Esophagus muscularis mucosa (tissue), 4 donors: ENCODE results near the gene AP2B1. TPM values are rescaled to one million over a fixed set of nuclear protein-coding genes. Genes with fewer than 3 reads are reported as not detected.

Experiments used
- DNase-seq: peaks from one replicate; pipeline ENCODE4 v3.0.0-alpha.2; 2017; ENCODE audit errors: extremely low spot score
- H3K27ac ChIP-seq, 4 donors: fragments of 200-600 bp; sonication (generic); replicated peaks in 1 of 4; 1 replicate in 3 of 4; 2 replicates in 1 of 4; pipeline ENCODE4 v1.5.1; 2016 to 2019; ENCODE audit warnings: mild to moderate bottlenecking in 1 of 4
- H3K27me3 ChIP-seq, 4 donors: fragments of 200-600 bp; sonication (generic); one replicate each; pipeline versions ENCODE4 v1.5.1 to v1.6.0; 2016 to 2019
- H3K36me3 ChIP-seq, 4 donors: fragments of 200-600 bp; sonication (generic); one replicate each; pipeline ENCODE4 v1.5.1; 2016 to 2019
- H3K4me1 ChIP-seq, 4 donors: fragments of 200-600 bp; sonication (generic); one replicate each; pipeline ENCODE4 v1.5.1; 2016 to 2019
- H3K4me3 ChIP-seq, 4 donors: fragments of 200-600 bp; sonication (generic); 1 replicate in 2 of 4; 2 replicates in 2 of 4; pipeline ENCODE4 v1.5.1; 2016 to 2019; ENCODE audit warnings: mild to moderate bottlenecking in 4 of 4, moderate library complexity in 1 of 4
- H3K9me3 ChIP-seq, 4 donors: fragments of 200-600 bp; sonication (generic); 1 replicate in 3 of 4; 2 replicates in 1 of 4; pipeline ENCODE4 v1.5.1; 2016 to 2019
- CTCF ChIP-seq, 3 experiments: fragments of 200-600 bp in 2 of 3; fragments of 450-650 bp in 1 of 3; sonication (generic) in 2 of 3; IDR thresholded peaks; one replicate each; pipeline ENCODE4 v1.5.1; 2017 to 2019; ENCODE audit warnings: antibody characterized with exemption in 3 of 3, mild to moderate bottlenecking in 2 of 3, moderate library complexity in 1 of 3
- EP300 ChIP-seq: sonication (generic); formaldehyde crosslinking; IDR thresholded peaks from one replicate; pipeline ENCODE4 v1.6.1; 2017; ENCODE audit warnings: antibody characterized with exemption
- POLR2A ChIP-seq: fragments of 450-650 bp; IDR thresholded peaks from one replicate; pipeline ENCODE4 v1.6.1; 2017; ENCODE audit warnings: antibody characterized with exemption, moderate library complexity, mild to moderate bottlenecking, low read depth
- POLR2AphosphoS5 ChIP-seq, 2 donors: sonication (generic); formaldehyde crosslinking; IDR thresholded peaks; one replicate each; pipeline ENCODE4 v1.6.1; 2017; ENCODE audit warnings: antibody characterized with exemption in 2 of 2
- WGBS: methylation state at CpG from one replicate; pipeline ENCODE4 v1.1.5; 2018; 5-methylcytosine and 5-hydroxymethylcytosine counted together
- intact Hi-C: fragments of 100-400 bp; cut with DNase I; formaldehyde crosslinking; loops from one replicate; pipeline ENCODE4 v1.15.1; 2023
- total RNA-seq, 4 donors: library from RNA; depleted of rRNA; stranded (reverse); fragments of >200 nt; gene quantifications; one replicate each; pipeline versions ENCODE4 v1.1.0 to v1.2.1, GENCODE V29; 2016

Gene AP2B1
- total RNA-seq, 4 donors from 2014 or later: 108 to 276 (median 155) TPM

DNA sequence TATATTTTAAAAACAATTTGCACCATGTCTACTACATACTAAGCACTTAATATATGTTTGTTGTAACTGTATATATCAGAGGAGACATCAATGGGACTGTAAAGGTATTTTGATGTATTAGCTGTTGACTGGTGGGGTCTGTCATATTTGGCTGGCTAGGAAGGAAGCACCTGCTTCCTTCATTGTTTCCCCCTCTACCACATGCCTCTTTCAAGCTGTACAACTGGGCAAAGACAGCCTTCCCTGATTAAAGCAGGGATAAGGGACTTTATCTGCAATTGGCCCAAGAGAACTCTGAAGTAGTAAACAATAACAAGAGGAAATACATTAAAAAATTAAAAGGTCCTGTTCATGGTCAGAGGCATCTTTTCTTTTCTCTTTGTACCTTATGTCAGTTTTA, 44.1 kb upstream of the AP2B1 start:
- no peak overlapping the region for H3K4me3 ChIP-seq

DNA sequence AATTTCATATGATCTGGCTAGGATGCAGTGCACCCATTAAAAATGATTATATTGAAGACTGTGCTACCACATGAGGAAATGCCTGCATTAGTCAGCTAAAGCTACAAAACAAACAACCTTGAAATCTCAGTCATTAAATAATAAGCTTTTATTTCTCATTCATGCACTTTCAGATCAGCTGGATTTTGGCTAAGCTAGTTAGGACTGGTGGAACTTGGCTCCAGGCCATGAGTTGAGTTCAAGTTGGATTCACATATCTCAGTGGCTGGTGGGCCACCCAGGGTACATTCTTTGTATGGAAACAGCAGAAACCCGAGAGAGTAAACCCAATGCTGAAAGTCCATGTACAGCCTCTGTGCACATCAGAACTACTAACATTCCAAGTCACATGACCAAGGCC, 43.3 kb upstream of the AP2B1 start:
- Histone ChIP-seq H3K36me3 (no peaks in the 10 kb centered on the region), H3K4me1 (peaks cover 0 to 18% (median 4%) of the 10 kb centered on the region in 4 donors), H3K9me3 (no peaks in the 10 kb centered on the region), H3K27me3 (peaks cover 0 to 24% (median 0%) of the 10 kb centered on the region in 4 donors), H3K4me3 (no peak overlapping the region), H3K27ac (no peak overlapping the region)
- TF ChIP-seq EP300 (no peak), CTCF (IDR thresholded peaks at IDR 0.05) (no peak), POLR2A (no peak), POLR2AphosphoS5 (IDR thresholded peaks at IDR 0.05) (no peak)
- WGBS: 53% methylated on average over 1 of the region's 1 CpG
- intact Hi-C loops: no loop called here
- no peak for DNase-seq

More for the DNA sequence above, 44.1 kb upstream of the AP2B1 start:
- Histone ChIP-seq H3K27me3 (peaks cover 0 to 16% (median 0%) of the 10 kb centered on the region in 4 donors), H3K27ac (no peak overlapping the region), H3K9me3 (no peaks in the 10 kb centered on the region), H3K36me3 (no peaks in the 10 kb centered on the region), H3K4me1 (peaks cover 0 to 18% (median 10%) of the 10 kb centered on the region in 4 donors)
- intact Hi-C loops: no loop called here
- TF ChIP-seq POLR2AphosphoS5 (IDR thresholded peaks at IDR 0.05) (no peak), CTCF (IDR thresholded peaks at IDR 0.05) (no peak), POLR2A (no peak), EP300 (no peak)
- DNase-seq: no peak

GRCh38 chr17:35545150-35545549, 42.0 kb upstream of the AP2B1 start:
- Histone ChIP-seq H3K9me3 (no peaks in the 10 kb centered on the region), H3K27ac (no peak overlapping the region), H3K4me1 (peaks cover 0 to 8% (median 0%) of the 10 kb centered on the region in 4 donors), H3K36me3 (no peaks in the 10 kb centered on the region), H3K4me3 (no peak overlapping the region), H3K27me3 (peaks cover 0 to 28% (median 0%) of the 10 kb centered on the region in 4 donors)
- intact Hi-C loops: no loop called here
- DNase-seq: no peak
- WGBS: 36% methylated on average over 1 of the region's 1 CpG
- TF ChIP-seq CTCF (IDR thresholded peaks at IDR 0.05): no peak
- TF ChIP-seq POLR2A: no peak
- no peak for TF ChIP-seq EP300
- TF ChIP-seq POLR2AphosphoS5 (IDR thresholded peaks at IDR 0.05): no peak

DNA sequence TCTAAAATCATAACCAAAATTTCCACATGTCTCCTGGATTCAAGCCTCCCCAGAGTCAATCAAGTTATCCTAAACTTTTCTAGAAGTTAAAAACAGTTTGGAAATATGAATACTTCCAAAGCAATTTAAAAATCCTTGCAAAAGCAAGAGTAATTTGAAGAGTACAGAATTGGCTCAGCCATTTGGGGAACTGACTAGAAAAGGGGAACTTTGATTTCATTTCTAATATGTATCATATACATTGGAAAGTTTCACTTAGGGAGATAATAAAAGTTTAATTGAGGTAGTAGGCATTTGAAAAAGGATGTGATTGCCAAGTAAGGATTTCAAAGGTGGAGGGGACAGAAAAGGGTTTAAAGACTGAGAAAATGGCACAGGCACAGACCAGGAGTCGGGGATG, 40.6 kb upstream of the AP2B1 start:
- Histone ChIP-seq H3K4me1 (peaks cover 0 to 3% (median 0%) of the 10 kb centered on the region in 4 donors), H3K9me3 (no peaks in the 10 kb centered on the region), H3K27me3 (peaks cover 0 to 25% (median 0%) of the 10 kb centered on the region in 4 donors), H3K4me3 (no peak overlapping the region), H3K27ac (no peak overlapping the region), H3K36me3 (no peaks in the 10 kb centered on the region)
- intact Hi-C loops: no loop called here
- no peak for DNase-seq
- TF ChIP-seq POLR2A (no peak), POLR2AphosphoS5 (IDR thresholded peaks at IDR 0.05) (no peak), CTCF (IDR thresholded peaks at IDR 0.05) (no peak), EP300 (no peak)
- WGBS: 80% methylated on average over 1 of the region's 1 CpG

- peaks cover 0 to 3% (median 0%) of the 10 kb centered on the region in 4 donors for H3K4me1 ChIP-seq
- intact Hi-C loops: no loop called here
- no peak overlapping the region for H3K4me3 ChIP-seq
- DNase-seq: no peak
- TF ChIP-seq POLR2AphosphoS5 (IDR thresholded peaks at IDR 0.05) (no peak), CTCF (IDR thresholded peaks at IDR 0.05) (no peak), EP300 (no peak), POLR2A (no peak)
- peaks cover 0 to 33% (median 0%) of the 10 kb centered on the region in 4 donors for H3K27me3 ChIP-seq
- H3K36me3 ChIP-seq: no peaks in the 10 kb centered on the region
- 51% methylated on average over 8 of the region's 8 CpGs for WGBS
- H3K27ac ChIP-seq: no peak overlapping the region
- no peaks in the 10 kb centered on the region for H3K9me3 ChIP-seq
These were observed 38.8 kb upstream of the AP2B1 start for GRCh38 chr17:35548208-35548810.
